Measurements from ENCODE around the gene MLIP. TPM values are rescaled to one million over a fixed set of nuclear protein-coding genes. Genes with fewer than 3 reads are reported as not detected.
A peak's percentile ranks its signal among the peaks of the same experiment; 100 is the strongest.

Gene MLIP
- total RNA-seq, 4 donors from 2014 or later: 182 to 383 (median 296) TPM

DNA sequence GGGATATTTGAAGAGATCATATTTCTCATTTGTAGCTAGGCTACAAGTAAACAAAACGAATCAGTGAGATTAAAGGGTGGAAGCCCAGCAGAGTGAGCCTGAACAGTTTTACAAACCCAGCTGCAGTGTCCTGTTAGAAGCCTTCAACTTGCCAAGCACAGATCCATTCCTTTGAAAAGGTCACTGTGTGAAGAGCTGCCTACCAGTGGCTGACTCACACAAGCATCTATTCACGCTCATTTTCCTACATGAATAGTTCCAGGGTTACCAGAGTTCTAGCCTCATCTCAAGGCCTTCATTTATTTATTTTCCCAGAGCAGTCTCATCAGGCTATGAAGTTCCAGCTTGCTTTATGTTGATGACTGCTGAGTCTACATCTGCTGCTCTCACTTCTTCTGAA is 25.7 kb upstream of the MLIP start:
- TF ChIP-seq, protein P1, sequence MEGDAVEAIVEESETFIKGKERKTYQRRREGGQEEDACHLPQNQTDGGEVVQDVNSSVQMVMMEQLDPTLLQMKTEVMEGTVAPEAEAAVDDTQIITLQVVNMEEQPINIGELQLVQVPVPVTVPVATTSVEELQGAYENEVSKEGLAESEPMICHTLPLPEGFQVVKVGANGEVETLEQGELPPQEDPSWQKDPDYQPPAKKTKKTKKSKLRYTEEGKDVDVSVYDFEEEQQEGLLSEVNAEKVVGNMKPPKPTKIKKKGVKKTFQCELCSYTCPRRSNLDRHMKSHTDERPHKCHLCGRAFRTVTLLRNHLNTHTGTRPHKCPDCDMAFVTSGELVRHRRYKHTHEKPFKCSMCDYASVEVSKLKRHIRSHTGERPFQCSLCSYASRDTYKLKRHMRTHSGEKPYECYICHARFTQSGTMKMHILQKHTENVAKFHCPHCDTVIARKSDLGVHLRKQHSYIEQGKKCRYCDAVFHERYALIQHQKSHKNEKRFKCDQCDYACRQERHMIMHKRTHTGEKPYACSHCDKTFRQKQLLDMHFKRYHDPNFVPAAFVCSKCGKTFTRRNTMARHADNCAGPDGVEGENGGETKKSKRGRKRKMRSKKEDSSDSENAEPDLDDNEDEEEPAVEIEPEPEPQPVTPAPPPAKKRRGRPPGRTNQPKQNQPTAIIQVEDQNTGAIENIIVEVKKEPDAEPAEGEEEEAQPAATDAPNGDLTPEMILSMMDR (IDR thresholded peaks at IDR 0.05): no peak
- TF ChIP-seq POLR2A (IDR thresholded peaks at IDR 0.05) (no peak), EP300 (IDR thresholded peaks at IDR 0.05) (no peak)
- no peaks in the 10 kb centered on the region for H3K36me3 ChIP-seq
- no peak overlapping the region for H3K4me3 ChIP-seq
- H3K27ac ChIP-seq: peak overlapping the region; percentile 16 to 83 (median 52)
- H3K4me1 ChIP-seq: peaks cover 0 to 35% (median 11%) of the 10 kb centered on the region in 4 donors
- no peaks in the 10 kb centered on the region for H3K9me3 ChIP-seq
- H3K27me3 ChIP-seq: no peaks in the 10 kb centered on the region
- no peak for DNase-seq (ENCODE audit: low spot score in 2 of 2)
- WGBS, 2 donors: 10 to 20% methylated on average over 2 of the region's 2 CpGs

DNA sequence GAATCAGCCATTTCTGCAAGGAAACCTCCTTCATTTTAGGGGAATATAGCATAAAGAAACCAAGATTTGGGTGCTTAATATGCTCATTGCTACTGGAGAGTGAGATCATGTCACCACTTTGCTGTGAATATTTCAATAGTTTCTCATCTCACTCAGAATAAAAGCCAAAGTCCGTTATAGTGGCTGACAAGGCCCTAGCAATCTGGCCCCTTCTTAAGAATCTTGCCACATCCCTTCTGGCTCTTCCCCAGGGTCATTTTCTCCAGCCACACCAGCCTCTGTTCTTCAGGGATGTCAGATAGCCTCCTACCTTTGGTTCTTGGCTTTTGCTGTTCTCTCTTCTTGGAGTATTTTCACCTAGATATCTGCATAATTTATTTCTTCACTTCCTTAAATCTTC is 24.8 kb upstream of the MLIP start:
- no peaks in the 10 kb centered on the region for H3K36me3 ChIP-seq
- WGBS, 2 donors: 48 to 50% methylated on average over 1 of the region's 1 CpG
- H3K27me3 ChIP-seq: no peaks in the 10 kb centered on the region
- peaks cover 0 to 35% (median 11%) of the 10 kb centered on the region in 4 donors for H3K4me1 ChIP-seq
- no peak for TF ChIP-seq POLR2A (IDR thresholded peaks at IDR 0.05)
- DNase-seq (ENCODE audit: low spot score in 2 of 2): no peak
- H3K4me3 ChIP-seq: no peak overlapping the region
- H3K27ac ChIP-seq: peak overlapping the region in 3 of 4 donors; percentile 6 to 83 (median 81)
- no peaks in the 10 kb centered on the region for H3K9me3 ChIP-seq

DNA sequence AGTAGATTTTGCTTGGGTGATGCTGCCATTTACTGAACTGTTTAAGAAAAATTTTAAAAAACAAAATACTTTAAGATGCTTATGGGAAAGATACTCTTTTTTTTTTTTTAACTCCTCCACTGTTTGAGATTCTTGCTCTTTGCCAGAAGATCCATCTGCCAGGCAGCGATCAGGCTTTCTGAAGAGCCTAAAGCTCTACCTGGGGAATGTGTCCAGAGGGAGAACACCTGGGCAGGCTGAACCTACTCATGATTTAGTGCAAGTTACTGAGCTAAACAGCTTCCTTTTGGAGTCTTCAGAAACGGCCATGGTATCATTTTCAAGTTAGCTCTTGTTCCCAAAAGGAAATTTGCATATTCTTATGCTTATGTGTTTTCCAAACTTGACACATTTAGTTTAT is 23.5 kb upstream of the MLIP start:
- peak overlapping the region in 2 of 4 donors; percentile 81 to 83 for H3K27ac ChIP-seq
- H3K4me1 ChIP-seq: peaks cover 0 to 35% (median 11%) of the 10 kb centered on the region in 4 donors
- H3K4me3 ChIP-seq: no peak overlapping the region
- H3K9me3 ChIP-seq: no peaks in the 10 kb centered on the region
- TF ChIP-seq POLR2A (IDR thresholded peaks at IDR 0.05): no peak
- TF ChIP-seq, protein P1 (IDR thresholded peaks at IDR 0.05): no peak
- H3K36me3 ChIP-seq: no peaks in the 10 kb centered on the region
- WGBS, 2 donors: 51 to 66% methylated on average over 2 of the region's 2 CpGs
- no peaks in the 10 kb centered on the region for H3K27me3 ChIP-seq
- DNase-seq (ENCODE audit: low spot score in 2 of 2): no peak

DNA sequence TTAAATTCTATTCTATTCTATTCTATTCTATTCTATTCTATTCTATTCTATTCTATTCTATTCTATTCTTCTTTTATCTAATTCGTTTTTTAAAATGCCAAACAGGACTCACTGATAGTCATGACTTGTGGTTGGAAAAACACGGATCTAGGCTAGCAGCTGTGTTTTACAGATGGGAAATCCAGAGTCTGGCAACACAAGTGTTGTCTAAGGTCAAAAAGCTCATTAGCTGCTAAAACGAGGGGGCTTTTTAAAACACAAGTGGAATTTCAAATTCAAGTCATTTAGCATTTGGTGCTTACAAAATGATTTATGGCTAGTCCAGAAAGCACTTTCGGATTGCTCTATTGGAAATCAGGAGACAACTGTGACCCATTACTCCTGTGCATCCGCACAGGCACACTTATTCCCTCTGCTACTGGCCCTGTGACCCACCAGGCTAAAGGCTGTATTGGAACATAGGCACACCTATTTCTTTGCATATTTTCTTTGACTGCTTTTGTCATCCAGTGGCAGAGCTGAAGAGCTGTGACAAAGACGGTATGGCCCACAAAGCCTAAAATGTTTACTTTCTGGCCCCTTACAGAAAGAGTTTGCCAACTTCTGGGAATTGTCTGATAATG is 17.8 kb upstream of the MLIP start:
- Histone ChIP-seq H3K4me1 (no peaks in the 10 kb centered on the region), H3K9me3 (no peaks in the 10 kb centered on the region), H3K27me3 (no peaks in the 10 kb centered on the region), H3K36me3 (no peaks in the 10 kb centered on the region), H3K27ac (peak overlapping the region in 2 of 4 donors; percentile 13 to 43), H3K4me3 (no peak overlapping the region)
- WGBS, 2 donors: 60 to 68% methylated on average over 6 of the region's 6 CpGs
- no peak for DNase-seq (ENCODE audit: low spot score in 2 of 2)
- TF ChIP-seq, protein P1 (IDR thresholded peaks at IDR 0.05): no peak
- TF ChIP-seq POLR2A (IDR thresholded peaks at IDR 0.05) (no peak), EP300 (IDR thresholded peaks at IDR 0.05) (no peak)

DNA sequence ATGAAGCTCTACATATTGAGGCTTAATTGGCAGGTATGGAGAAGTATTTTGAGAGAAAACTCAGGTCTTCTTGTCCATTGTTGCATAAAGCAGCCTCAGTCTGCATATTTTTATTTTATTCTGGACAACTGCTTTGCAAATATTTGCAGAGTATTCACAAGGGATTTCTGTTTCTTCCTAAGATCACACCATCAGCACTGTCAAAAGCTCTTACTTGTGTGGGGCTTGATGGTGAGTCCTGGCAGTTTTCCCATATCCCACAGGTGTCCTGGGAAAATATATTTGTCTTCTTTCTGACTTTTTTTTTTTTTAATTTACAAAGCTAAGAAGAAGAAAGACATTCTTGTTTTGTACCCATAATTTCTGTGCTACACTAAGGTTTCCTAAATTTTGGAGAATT is 16.9 kb upstream of the MLIP start:
- Histone ChIP-seq H3K36me3 (no peaks in the 10 kb centered on the region), H3K4me3 (no peak overlapping the region), H3K27me3 (no peaks in the 10 kb centered on the region), H3K27ac (peak overlapping the region in 1 of 4 donors; percentile 0), H3K9me3 (no peaks in the 10 kb centered on the region), H3K4me1 (no peaks in the 10 kb centered on the region)
- DNase-seq (ENCODE audit: low spot score in 2 of 2): no peak
- TF ChIP-seq, protein P1 (IDR thresholded peaks at IDR 0.05): no peak
- TF ChIP-seq POLR2A (IDR thresholded peaks at IDR 0.05) (no peak), EP300 (IDR thresholded peaks at IDR 0.05) (no peak)
